Neutrophil (primary cell): ENCODE measurements around the gene CDT1.

Source experiments
- H3K27ac ChIP-seq: fragments of 200-600 bp; sonication (generic); 2 replicates; pipeline ENCODE4 v1.5.1; 2016; ENCODE audit warnings: mild to moderate bottlenecking, moderate library complexity
- H3K27me3 ChIP-seq: fragments of 200-600 bp; sonication (generic); 2 replicates; pipeline ENCODE4 v1.6.0; 2016; ENCODE audit warnings: mild to moderate bottlenecking
- H3K36me3 ChIP-seq: fragments of 200-600 bp; sonication (generic); 2 replicates; pipeline ENCODE4 v1.5.1; 2017
- H3K4me1 ChIP-seq, 2 experiments: fragments of 200-600 bp in 1 of 2; sonication (generic) in 1 of 2; 1 replicate in 1 of 2; 2 replicates in 1 of 2; pipeline versions ENCODE4 v1.5.1 to v1.6.1; 2013 to 2016; ENCODE audit warnings: low read depth in 1 of 2, low read length in 1 of 2, mild to moderate bottlenecking in 1 of 2, moderate library complexity in 1 of 2; ENCODE audit not compliant: control insufficient read depth in 1 of 2, insufficient read depth in 1 of 2
- H3K4me3 ChIP-seq, 2 experiments: fragments of 200-600 bp in 1 of 2; sonication (generic) in 1 of 2; 1 replicate in 1 of 2; 2 replicates in 1 of 2; pipeline ENCODE4 v1.5.1; 2013 to 2016; ENCODE audit warnings: low read depth in 1 of 2, low read length in 1 of 2, mild to moderate bottlenecking in 1 of 2, moderate library complexity in 1 of 2
- H3K9me3 ChIP-seq: fragments of 200-600 bp; sonication (generic); 2 replicates; pipeline ENCODE4 v1.5.1; 2016
- TF ChIP-seq, protein P1 (sequence below): fragments of 200-600 bp; sonication (generic); IDR thresholded peaks from 2 replicates; pipeline ENCODE4 v1.5.1; 2016; ENCODE audit warnings: antibody characterized with exemption

CDT1 gene

DNA sequence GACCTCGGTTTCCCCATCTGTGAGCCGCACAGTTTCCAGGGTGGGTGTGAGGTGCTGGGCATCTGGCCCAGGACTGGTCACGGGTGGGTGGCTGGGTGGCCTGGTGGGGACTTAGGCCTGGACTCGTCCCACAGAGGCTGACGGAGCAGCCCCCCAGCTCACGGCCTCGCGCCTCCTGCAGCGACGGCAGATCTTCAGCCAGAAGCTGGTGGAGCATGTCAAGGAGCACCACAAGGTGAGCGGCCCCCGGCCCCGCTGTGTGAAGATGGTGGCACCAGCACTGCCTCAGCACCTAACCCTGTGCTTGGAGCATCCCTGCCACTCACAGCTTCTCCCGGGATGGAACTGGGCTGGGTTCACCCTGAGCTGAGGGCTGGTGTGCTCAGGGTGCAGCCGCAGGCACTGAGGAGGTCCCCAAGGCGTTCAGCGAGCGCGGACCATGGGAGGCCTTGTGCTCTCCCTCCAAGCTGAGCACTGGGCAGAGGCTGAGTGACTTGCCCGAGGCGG is 2.4 kb downstream of the CDT1 start:
- Histone ChIP-seq H3K4me1 (peaks cover 36 to 40% of the 10 kb centered on the region in 2 experiments), H3K9me3 (no peaks in the 10 kb centered on the region), H3K27ac (no peak overlapping the region), H3K27me3 (no peaks in the 10 kb centered on the region), H3K4me3 (no peak overlapping the region), H3K36me3 (peaks cover 10% of the 10 kb centered on the region)
- TF ChIP-seq, protein P1, sequence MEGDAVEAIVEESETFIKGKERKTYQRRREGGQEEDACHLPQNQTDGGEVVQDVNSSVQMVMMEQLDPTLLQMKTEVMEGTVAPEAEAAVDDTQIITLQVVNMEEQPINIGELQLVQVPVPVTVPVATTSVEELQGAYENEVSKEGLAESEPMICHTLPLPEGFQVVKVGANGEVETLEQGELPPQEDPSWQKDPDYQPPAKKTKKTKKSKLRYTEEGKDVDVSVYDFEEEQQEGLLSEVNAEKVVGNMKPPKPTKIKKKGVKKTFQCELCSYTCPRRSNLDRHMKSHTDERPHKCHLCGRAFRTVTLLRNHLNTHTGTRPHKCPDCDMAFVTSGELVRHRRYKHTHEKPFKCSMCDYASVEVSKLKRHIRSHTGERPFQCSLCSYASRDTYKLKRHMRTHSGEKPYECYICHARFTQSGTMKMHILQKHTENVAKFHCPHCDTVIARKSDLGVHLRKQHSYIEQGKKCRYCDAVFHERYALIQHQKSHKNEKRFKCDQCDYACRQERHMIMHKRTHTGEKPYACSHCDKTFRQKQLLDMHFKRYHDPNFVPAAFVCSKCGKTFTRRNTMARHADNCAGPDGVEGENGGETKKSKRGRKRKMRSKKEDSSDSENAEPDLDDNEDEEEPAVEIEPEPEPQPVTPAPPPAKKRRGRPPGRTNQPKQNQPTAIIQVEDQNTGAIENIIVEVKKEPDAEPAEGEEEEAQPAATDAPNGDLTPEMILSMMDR: no peak

DNA sequence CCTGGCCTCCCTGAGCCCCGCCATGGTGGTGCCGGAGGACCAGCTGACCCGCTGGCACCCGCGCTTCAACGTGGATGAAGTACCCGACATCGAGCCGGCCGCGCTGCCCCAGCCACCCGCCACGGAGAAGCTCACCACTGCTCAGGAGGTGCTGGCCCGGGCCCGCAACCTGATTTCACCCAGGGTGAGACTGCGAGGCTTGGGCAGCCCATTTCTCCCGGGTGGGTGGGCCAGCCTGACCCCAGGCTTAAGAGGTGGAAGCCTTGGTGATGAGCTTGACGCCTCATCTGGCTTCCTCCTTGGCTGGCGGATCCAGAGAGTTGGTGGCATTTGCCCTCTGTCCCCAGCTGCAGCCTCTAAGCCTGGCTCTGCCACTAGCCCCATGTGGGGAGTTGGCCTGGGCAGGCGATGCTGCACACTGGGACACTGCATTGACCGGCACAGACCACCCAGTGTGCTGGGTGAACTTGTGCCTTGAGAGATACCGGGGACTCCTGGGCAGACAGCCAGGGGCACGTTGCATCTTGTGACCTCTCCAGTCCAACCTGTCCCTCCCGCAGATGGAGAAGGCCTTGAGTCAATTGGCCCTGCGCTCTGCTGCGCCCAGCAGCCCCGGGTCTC is 3.0 kb downstream of the CDT1 start:
- Histone ChIP-seq H3K27ac (no peak overlapping the region), H3K27me3 (no peaks in the 10 kb centered on the region), H3K9me3 (no peaks in the 10 kb centered on the region), H3K4me1 (peaks cover 43 to 44% of the 10 kb centered on the region in 2 experiments), H3K36me3 (peaks cover 10% of the 10 kb centered on the region), H3K4me3 (no peak overlapping the region)
- TF ChIP-seq, protein P1: no peak

DNA sequence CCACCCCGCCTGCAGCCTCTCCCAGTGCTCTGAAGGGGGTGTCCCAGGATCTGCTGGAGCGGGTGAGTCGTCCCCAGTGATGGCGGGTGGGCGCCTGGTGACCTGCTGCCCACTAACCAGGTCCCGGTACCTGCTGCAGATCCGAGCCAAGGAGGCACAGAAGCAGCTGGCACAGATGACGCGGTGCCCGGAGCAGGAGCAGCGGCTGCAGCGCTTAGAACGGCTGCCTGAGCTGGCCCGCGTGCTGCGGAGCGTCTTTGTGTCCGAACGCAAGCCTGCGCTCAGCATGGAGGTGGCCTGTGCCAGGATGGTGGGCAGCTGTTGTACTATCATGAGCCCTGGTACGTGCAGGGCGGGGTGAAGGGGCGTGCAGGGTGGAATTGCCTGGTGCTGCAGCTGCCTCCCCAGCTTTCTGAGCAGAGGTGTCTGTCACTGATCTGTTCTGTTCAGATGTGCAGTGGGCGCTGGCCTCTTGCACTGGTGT is 3.6 kb downstream of the CDT1 start:
- Histone ChIP-seq H3K27me3 (no peaks in the 10 kb centered on the region), H3K9me3 (no peaks in the 10 kb centered on the region), H3K4me1 (peaks cover 43% of the 10 kb centered on the region in 2 experiments), H3K36me3 (peaks cover 10% of the 10 kb centered on the region), H3K4me3 (no peak overlapping the region), H3K27ac (no peak overlapping the region)
- TF ChIP-seq, protein P1: no peak

DNA sequence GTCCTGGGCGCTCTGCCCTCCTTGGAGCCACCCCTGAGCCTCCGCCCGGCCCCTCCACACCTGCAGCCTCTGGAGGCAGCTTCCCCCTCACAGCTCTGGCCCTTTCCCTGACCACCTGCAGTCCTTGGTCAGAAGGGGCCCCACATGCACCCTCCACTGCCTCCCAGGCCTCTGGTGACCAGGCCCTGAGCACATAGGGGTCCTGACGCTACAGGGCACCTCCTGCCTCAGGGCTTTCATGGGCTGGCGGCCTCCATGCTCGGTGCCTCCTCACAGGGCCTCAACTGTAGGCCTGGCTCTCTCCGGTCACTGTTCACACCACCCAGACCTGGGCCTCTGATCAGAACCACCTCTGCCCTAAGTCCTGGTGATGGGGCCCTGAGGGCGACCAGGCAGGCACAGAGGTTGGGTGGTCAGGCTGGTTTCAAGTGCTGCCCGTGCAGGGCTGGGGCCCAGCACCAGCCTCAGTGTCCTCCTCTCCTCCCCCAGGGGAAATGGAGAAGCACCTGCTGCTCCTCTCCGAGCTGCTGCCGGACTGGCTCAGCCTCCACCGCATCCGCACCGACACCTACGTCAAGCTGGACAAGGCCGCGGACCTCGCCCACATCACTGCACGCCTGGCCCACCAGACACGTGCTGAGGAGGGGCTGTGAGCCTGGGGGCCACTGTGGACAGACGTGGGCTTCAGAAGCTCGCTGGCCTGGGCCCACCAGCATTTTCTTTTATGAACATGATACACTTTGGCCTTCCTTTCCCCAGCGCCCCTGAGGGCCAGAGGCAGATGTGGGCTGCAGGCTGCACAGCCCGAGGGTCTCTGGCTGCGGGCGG is 4.3 kb downstream of the CDT1 start:
- H3K27ac ChIP-seq: no peak overlapping the region
- peaks cover 43 to 44% of the 10 kb centered on the region in 2 experiments for H3K4me1 ChIP-seq
- no peaks in the 10 kb centered on the region for H3K27me3 ChIP-seq
- TF ChIP-seq, protein P1: no peak
- no peaks in the 10 kb centered on the region for H3K9me3 ChIP-seq
- H3K36me3 ChIP-seq: peaks cover 10% of the 10 kb centered on the region
- no peak overlapping the region for H3K4me3 ChIP-seq

DNA sequence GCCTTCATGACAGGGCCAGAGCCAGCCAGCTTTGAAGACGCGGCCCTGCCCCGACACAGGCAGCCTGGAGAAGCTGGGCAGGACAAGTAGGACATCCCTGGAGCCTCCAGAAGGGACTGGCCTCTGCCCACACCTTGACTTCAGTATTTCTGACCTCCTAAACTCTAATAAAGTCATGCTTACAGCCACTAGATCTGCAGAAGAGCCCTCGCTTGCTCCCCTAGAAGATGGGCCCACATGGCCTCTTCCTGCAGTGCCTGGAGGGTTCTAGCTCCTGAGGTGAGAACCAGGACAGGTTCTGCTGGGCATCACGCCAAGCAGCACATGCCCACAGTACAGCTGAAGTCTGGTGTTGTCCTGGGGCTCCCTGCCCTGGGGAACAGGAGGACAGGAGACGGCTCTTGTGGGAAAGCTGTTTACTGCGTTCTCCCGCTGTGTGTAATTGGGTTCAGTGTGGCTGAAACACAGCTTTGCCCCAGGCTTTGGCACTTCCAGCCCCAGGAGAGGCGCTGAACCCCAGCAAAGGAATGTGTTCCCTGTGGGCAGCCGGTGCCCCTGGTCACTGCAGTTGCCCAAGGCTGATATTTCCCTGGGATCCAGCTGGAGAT is 5.6 kb downstream of the CDT1 start:
- peak overlapping the region; percentile 2 for H3K27ac ChIP-seq
- TF ChIP-seq, protein P1: no peak
- no peaks in the 10 kb centered on the region for H3K27me3 ChIP-seq
- peaks cover 14% of the 10 kb centered on the region for H3K36me3 ChIP-seq
- H3K4me1 ChIP-seq: peaks cover 41 to 46% of the 10 kb centered on the region in 2 experiments
- H3K9me3 ChIP-seq: no peaks in the 10 kb centered on the region
- H3K4me3 ChIP-seq: no peak overlapping the region
